HS-27A (cell line): ENCODE measurements around the gene LDLRAP1.

Source experiments
- DNase-seq: peaks from one replicate; pipeline ENCODE4 v3.0.0-alpha.2; 2012; ENCODE audit warnings: low read depth, missing footprints

The LDLRAP1 gene

DNA sequence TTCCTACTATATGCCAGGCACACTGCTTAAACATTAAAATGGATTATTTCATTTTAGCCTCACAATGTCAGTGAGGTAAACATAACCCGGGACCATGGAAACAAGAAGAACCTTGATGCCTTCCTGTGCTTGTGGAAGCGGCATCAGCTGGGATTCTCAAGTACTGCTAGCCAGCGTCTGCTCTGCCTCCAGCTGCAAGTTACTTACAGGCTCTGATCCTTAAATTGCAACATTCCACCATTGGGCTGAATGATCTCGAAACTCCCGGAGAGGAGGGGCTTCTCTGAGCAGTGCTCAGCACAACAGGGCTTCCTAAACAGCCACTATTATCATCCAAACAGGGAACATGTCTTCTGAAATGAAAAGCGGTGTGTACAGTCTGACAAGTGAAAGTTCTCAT, 66.5 kb downstream of the LDLRAP1 start:
- DNase-seq: no peak

DNA sequence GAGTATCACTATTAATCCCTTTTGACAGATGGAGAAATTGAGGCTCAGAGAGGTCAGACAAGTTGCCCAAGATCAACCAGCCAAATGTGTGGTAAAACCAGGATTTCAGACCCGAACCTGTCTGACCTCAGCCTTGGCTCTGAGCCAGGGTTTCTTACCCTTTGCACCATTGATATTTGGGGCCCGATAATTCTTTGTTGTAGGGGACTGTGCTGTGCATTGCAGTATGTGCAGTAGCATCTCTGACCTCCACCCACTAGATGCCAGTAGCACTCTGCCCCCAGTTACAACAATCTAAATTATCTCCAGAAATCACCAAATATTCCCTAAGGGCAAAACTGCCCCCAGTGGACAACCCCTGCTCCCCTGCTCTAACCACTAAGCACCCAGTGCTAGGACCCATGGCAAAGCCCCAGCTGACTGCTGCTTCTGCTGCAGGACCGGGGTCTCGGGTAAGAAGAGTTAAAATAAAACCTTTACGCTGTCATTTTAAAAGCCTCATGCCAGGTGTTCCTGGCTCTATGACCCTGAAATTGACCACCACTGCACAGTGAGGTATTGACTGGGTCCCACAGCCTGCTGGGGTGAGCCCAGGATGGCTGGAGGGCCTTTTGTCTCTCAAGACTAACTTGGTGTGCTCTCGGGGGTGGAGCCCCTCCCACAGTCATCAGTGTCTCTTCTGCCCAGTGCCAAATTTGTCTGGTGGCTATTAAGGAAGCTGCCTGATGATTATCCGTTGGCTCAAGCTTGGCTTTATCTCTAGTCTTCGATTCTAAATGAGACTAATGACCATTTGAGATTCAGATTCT, 67.6 kb downstream of the LDLRAP1 start:
- no peak for DNase-seq

DNA sequence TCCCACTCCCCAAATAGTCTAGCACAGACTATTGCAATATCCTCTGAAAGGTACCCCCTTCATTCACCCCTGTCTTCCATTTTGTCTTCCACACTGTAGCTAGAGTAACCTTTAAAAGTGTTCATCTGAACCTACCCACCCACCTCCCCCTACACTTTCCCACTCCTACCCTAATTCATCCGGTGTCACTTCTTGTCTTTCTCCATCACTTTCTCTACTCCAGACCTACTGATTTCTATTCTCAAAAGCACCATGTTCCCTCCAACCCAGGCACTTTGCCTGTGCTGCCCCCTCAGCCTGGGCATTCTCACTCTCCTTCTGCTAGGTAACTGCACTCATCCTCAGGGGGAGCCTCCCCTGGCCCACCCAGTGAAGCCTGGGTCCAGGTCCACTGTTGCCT, 68.4 kb downstream of the LDLRAP1 start:
- DNase-seq: no peak

DNA sequence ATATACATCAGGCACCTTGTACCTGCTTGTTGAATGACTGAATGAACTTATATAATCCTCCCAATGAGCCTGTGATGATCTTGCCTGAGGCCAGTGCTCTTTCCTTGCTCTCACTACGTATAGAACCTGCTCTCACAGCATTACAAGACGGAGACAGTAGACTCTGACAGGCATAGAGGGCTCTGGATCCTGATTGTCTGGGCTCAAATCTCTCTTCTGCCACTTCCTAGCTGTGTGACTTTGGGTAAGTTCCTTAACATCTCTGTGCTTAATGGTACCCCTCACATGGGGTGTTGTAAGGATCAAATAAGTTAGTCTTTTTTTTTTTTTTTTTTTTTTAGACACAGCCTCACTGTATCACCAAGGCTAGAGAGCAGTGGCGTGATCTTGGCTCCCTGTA, 69.0 kb downstream of the LDLRAP1 start:
- no peak for DNase-seq

DNA sequence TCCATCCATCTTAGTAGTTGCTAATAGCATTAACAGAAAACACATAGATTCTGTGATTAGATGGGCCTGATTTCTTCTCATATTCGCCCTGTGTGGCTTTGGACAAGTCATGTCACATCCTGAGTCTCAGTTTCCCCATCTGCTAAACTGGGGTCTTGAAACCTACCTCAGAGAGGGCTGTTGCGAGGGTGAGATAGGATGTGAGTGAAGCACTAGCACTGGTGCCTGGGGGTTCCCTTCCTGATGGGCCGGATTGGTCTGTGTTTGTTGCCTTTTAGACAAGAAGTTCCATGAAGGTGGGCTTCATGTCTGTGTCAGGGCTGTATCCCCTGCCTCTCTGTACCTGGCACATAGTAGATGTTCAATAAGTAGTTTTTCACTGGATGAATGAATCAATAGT, 69.7 kb downstream of the LDLRAP1 start:
- no peak for DNase-seq

DNA sequence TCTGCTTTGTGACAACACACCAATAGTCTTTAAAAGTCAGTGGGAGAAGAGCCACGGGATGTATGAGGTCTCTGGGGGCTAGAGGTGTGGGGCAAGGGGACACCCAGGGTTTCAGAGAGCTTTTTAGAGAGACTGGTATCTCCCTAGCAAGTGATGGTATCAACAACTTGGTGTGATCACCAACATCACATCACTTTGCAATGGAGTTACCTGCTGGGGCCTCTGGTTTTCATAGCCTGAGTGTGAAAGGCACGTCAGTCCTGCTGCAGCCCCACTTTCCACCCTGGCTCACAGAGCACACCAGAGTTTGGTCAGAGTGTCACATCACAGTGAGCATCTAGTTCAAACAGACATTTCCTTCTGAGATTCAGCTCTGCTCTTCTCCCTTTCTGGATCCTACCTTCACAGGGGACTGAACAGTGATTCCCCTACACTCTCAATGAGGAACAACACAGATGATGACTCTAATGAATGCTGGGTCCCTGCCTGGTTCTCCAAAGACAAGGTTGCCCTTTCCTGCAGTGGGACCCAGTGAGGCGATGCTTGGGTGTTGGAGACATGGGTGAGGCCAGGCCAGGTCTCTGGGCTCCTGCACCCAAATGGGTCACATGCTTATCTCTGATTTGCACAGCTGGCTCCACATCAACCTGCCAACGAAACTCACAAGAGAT, 71.2 kb downstream of the LDLRAP1 start:
- no peak for DNase-seq

DNA sequence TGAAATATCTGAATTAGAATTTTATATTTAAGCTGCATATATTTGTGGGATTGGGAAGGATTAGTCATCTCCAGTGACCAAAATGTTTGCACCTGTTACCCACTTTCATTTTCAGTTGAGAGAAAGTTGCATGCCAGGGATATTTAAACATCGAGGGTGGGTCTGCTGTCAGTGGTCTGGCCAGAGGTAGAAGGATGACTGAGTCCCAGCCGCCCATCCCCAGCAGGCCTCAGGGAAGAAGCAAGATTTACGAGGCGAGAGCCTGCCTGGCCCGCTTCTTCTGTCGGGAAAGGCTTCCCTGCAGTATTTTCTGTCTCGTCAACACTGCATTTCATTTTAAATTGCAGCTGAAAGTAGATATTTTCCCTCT, 71.8 kb downstream of the LDLRAP1 start:
- no peak for DNase-seq

DNA sequence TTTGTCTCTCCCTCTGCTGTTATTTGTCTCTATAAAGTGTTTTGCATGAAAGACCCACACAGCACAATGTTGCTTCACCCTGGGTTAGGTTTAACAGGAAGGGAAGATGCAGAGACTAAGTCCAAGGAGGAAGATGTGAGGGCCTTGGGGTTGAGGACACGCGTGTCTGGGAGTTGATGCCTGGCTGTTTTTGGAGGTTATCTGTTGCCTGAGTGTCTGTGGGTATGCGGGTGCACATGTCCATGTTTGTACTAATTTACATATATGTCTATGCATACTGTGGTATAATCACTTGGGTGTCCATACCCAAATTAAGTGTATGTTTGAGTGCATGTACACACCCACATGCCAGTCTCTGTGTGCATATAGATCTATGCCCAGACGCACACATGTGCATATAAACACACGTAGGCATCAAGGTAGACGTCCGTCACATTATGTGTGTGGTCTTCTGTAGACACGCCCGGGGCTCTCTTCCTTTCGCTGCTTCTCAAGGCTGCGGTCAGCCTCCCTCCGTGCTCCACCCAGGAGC, 72.2 kb downstream of the LDLRAP1 start:
- DNase-seq: no peak

DNA sequence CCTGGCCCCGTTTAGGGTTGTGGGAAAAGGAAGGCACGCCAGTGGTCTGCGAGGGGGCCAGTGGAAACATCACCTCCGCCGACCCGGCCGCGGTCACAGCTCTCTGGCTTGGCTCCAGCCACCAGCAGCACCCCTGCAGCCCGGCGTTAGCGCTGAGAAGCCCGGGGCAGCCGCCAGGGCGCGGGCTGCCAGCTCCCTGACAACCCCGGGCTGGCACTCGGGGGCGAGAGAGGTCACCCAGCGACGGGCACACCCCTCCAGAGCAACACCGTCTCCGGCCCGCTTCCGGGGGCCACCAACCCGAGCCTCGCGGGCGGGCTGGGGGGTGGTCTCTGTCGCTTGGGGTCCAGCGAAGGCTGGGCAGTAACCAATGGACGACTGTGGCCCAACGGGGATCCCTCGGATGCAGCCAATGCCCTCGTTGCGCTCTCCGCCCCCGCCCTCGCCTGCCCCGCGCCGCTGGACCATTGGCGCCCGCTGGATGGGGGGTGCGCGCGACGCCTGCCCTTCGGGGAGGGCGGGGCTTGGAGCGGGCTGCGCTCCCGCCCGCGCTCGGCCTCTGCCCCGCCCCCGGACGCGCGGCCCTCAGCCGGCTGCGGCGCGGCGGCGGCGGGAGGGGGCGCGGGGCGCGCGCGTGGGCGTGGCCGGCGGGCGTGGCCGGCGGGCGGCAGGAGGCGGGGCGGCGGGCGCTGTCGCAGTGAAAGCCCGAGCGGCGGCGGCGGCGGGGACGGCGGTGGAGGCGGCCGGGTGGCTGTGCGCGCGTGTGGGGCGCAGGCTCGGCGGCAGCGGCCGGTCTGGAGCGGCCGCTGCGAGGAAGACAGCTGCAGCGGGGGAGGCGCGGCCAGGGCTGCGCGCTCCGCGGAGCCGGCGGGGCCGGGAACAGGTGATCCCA, 72.9 kb downstream of the LDLRAP1 start, which contains the start of gene MAN1C1:
Gene MAN1C1, plus strand, starts transcription at position 697 of the 892 bp plus-strand sequence. CDS start 1,007 bp downstream, outside the sequence.
- peak; percentile 59 for DNase-seq

DNA sequence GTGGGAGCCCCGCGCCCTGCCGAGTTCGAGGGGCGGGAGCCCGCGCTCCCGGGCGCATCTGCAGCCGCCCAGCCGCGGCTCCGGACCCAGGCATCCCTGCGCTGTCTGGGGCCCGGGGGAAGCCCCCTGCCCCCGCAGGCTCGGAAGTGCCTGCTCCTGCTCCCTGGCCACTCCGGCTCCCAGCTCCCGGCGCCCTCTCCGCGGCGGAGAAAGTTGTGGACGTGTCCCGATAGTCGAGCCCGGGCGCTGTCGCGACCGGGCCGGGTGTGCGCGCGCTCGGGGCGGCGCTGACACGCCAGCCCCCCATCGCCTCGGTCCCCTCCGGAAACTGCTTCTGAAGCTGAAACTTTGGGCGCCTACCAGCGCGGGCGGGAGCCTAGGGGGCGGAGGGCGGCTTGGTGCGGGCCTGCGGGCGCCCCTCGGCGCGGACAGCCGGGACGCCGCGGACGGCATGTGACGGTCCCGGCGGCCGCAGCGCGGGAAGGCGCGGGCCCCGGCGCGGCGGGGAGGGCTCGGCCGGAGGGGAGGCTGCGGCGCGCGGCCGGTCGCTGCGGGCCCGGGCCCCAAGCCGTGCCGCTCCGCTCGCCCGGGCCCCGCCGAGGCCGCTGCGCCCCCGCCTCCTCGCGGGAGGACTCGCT, 73.7 kb downstream of the LDLRAP1 start:
- no peak for DNase-seq

DNA sequence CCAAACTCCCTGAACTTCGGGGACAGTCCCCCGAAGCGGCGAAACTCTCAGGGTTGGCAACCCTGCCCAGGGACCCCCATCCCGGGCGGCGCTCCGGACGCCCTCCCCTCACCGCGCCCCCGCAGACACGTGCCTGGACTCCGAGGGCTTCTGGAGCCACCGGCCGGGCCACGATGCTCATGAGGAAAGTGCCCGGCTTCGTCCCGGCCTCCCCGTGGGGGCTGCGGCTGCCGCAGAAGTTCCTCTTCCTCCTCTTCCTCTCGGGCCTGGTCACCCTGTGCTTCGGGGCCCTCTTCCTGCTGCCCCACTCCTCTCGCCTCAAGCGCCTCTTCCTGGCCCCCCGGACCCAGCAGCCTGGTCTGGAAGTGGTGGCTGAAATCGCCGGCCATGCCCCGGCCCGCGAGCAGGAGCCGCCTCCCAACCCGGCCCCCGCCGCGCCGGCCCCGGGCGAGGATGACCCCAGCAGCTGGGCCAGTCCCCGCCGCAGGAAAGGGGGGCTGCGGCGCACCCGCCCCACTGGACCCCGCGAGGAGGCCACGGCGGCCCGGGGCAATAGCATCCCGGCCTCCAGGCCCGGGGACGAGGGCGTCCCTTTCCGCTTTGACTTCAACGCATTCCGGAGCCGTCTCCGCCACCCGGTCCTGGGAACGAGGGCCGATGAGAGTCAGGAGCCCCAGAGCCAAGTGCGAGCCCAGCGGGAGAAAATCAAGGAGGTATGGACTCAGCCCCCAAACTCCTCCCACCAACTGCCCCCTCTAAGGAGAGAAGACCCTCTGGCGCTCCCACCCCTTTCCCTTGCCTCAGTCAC, 74.4 kb downstream of the LDLRAP1 start:
- no peak for DNase-seq

DNA sequence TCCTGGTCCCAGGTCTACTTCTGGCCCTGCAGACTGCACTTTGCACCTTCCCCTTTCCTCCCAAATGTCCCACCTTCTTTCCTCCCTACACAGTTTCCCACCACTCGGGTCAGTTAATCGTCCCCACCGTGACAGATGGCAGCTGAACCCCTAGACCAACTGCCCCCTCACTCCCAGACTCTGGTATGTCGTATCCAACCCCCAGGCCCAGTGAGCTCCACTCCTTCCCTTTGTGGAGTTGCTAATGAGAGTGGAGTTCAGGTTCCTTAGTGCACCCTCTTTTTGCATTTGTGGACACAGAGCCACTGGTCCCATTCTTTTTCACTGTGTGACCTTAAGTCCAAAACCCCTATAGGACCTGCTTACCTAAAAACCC, 75.0 kb downstream of the LDLRAP1 start:
- no peak for DNase-seq
